ENCODE results near the gene NME3. TPM values are rescaled to one million over a fixed set of nuclear protein-coding genes. Genes with fewer than 3 reads are reported as not detected.

NME3 gene
- total RNA-seq, 1 experiment from 2014 or later, result 66.9 TPM

GRCh38 chr16:1772908-1773702 is 1.8 kb upstream of the NME3 start, which contains the start of gene MRPS34:
TSS of gene MRPS34 (minus strand) at chr16:1773134. CDS start at chr16:1773119, 15 bp downstream.
- ATAC-seq (peak; percentile 44), DNase-seq (peak; percentile 75)
- Histone ChIP-seq H3K36me3 (ENCODE audit: low read depth, low read length) (no peaks in the 10 kb centered on the region), H3K27me3 (ENCODE audit: low read length) (no peaks in the 10 kb centered on the region), H3K4me1 (ENCODE audit: insufficient read depth, low read length) (peaks cover 12% of the 10 kb centered on the region; the same call in 1 of the 2 replicates), H3K9me3 (ENCODE audit: low read length) (no peaks in the 10 kb centered on the region), H3K9me2 (replicated peaks; ENCODE audit: low read length) (no peaks in the 10 kb centered on the region), H3K4me2 (ENCODE audit: low read length) (peak within 1 kb of the TSS; percentile 100), H3K9ac (ENCODE audit: low read length) (peak within 1 kb of the TSS; percentile 93), H3F3A (ENCODE audit: low read length, unreplicated experiment) (no peaks in the 10 kb centered on the region), H2AFZ (ENCODE audit: low read length) (peak within 1 kb of the TSS; percentile 64; the same call in 1 of the 2 replicates), H3K4me3 (ENCODE audit: low read length) (peak within 1 kb of the TSS; percentile 86), H4K20me1 (ENCODE audit: low read length) (peaks cover 3% of the 10 kb centered on the region; the same call in 1 of the 2 replicates), H3K79me2 (ENCODE audit: low read length) (peaks cover 34% of the 10 kb centered on the region), H3K27ac (ENCODE audit: low read length) (peak within 1 kb of the TSS; percentile 65)
- intact Hi-C loops (cut with micrococcal nuclease), result loop anchor here (5.0 kb wide), 1 partner anchor 96 kb away; the partner anchor contains the start of gene JPT2
- BruUV-seq (replicated peaks), result no TSS peak
- CTCF ChIA-PET, result no interaction called here
- POLR2A ChIA-PET (ENCODE audit: unreplicated experiment), result interaction anchor here (0.6 to 1.2 kb wide), 2 partner anchors 9 to 212 kb away, joined by 3 to 14 read pairs; partner anchors contain the start of genes NUBP2 and SPSB3
- TF ChIP-seq CTCF (conservative IDR thresholded peaks at IDR 0.05; ENCODE audit: low read depth, low read length) (peak; percentile 63), EZH2phosphoT487 (IDR thresholded peaks at IDR 0.05; ENCODE audit: borderline replicate concordance, low read length) (no peak), EZH2 (IDR thresholded peaks at IDR 0.05; ENCODE audit: low read length, unreplicated experiment) (no peak)

- Histone ChIP-seq H3K36me3 (ENCODE audit: low read depth, low read length) (no peaks in the 10 kb centered on the region), H4K20me1 (ENCODE audit: low read length) (peaks cover 3% of the 10 kb centered on the region; the same call in 1 of the 2 replicates), H2AFZ (ENCODE audit: low read length) (peak within 1 kb of the TSS; percentile 64; the same call in 1 of the 2 replicates), H3K9me3 (ENCODE audit: low read length) (no peaks in the 10 kb centered on the region), H3K27me3 (ENCODE audit: low read length) (no peaks in the 10 kb centered on the region), H3K9me2 (replicated peaks; ENCODE audit: low read length) (no peaks in the 10 kb centered on the region), H3K4me2 (ENCODE audit: low read length) (peak within 1 kb of the TSS; percentile 100), H3K9ac (ENCODE audit: low read length) (peak within 1 kb of the TSS; percentile 93), H3F3A (ENCODE audit: low read length, unreplicated experiment) (no peaks in the 10 kb centered on the region), H3K4me1 (ENCODE audit: insufficient read depth, low read length) (peaks cover 12% of the 10 kb centered on the region; the same call in 1 of the 2 replicates), H3K79me2 (ENCODE audit: low read length) (peaks cover 34% of the 10 kb centered on the region), H3K27ac (ENCODE audit: low read length) (peak within 1 kb of the TSS; percentile 65), H3K4me3 (ENCODE audit: low read length) (peak within 1 kb of the TSS; percentile 86)
- no peak for DNase-seq
- no TSS peak for BruUV-seq (replicated peaks)
- CTCF ChIA-PET, result no interaction called here
- ATAC-seq, result no peak
- POLR2A ChIA-PET (ENCODE audit: unreplicated experiment), result interaction anchor here (0.6 to 1.2 kb wide), 2 partner anchors 10 to 212 kb away, joined by 3 to 14 read pairs; partner anchors contain the start of genes NUBP2 and SPSB3
- intact Hi-C loops (cut with micrococcal nuclease), result loop anchor here (5.0 kb wide), 1 partner anchor 95 kb away; the partner anchor contains the start of gene JPT2
- TF ChIP-seq CTCF (conservative IDR thresholded peaks at IDR 0.05; ENCODE audit: low read depth, low read length) (no peak), EZH2 (IDR thresholded peaks at IDR 0.05; ENCODE audit: low read length, unreplicated experiment) (no peak), EZH2phosphoT487 (IDR thresholded peaks at IDR 0.05; ENCODE audit: borderline replicate concordance, low read length) (no peak)
Observed at GRCh38 chr16:1772362-1772907, 1.1 kb upstream of the NME3 start, which contains the start of gene EME2. TSS of gene EME2 (plus strand) at chr16:1772810. CDS start at chr16:1773228, 418 bp downstream.
